Fibroblast of lung (primary cell): ENCODE measurements around the gene NTN1. TPM values are rescaled to one million over a fixed set of nuclear protein-coding genes. Genes with fewer than 3 reads are reported as not detected.
A peak's percentile ranks its signal among the peaks of the same experiment; 100 is the strongest.

ENCODE experiments used
- DNase-seq, 2 donors: peaks; one replicate each; pipeline versions ENCODE4 v3.0.0 to v3.0.0-alpha.2; 2010; ENCODE audit warnings: low read depth in 2 of 2
- H2AFZ ChIP-seq: 2 replicates; pipeline ENCODE4 v1.5.1; 2012; ENCODE audit warnings: low read length, control low read depth, inconsistent platforms
- H3K27ac ChIP-seq: 2 replicates; pipeline ENCODE4 v1.5.1; 2011; ENCODE audit warnings: low read length, control low read depth; ENCODE audit not compliant: insufficient read depth
- H3K27me3 ChIP-seq: 2 replicates; pipeline ENCODE4 v1.5.1; 2011; ENCODE audit warnings: mild to moderate bottlenecking, low read length; ENCODE audit not compliant: control insufficient read depth, insufficient read depth
- H3K36me3 ChIP-seq: 2 replicates; pipeline ENCODE4 v1.5.1; 2011; ENCODE audit warnings: low read length; ENCODE audit not compliant: control insufficient read depth, insufficient read depth
- H3K4me1 ChIP-seq: 2 replicates; pipeline ENCODE4 v1.5.1; 2011; ENCODE audit warnings: low read length; ENCODE audit not compliant: control insufficient read depth, insufficient read depth; ENCODE audit errors: extremely low read depth
- H3K4me2 ChIP-seq: 2 replicates; pipeline ENCODE4 v1.5.1; 2011; ENCODE audit warnings: low read length, control low read depth; ENCODE audit not compliant: insufficient read depth; ENCODE audit errors: extremely low read depth
- H3K4me3 ChIP-seq, 4 experiments: fragments of 200-600 bp in 1 of 4; sonication (generic) in 1 of 4; replicated peaks in 1 of 4; 2 replicates each; pipeline ENCODE4 v1.5.1; 2011 to 2016; ENCODE audit warnings: low read length in 4 of 4, low read depth in 3 of 4, mild to moderate bottlenecking in 3 of 4, control low read depth in 2 of 4, inconsistent platforms in 1 of 4, mixed read lengths in 1 of 4; ENCODE audit not compliant: insufficient read depth in 1 of 4; ENCODE audit errors: control extremely low read depth in 1 of 4
- H3K79me2 ChIP-seq: 2 replicates; pipeline ENCODE4 v1.5.1; 2012; ENCODE audit warnings: mild to moderate bottlenecking, low read length, inconsistent platforms; ENCODE audit not compliant: control insufficient read depth, insufficient read depth
- H3K9ac ChIP-seq: 2 replicates; pipeline ENCODE4 v1.5.1; 2011; ENCODE audit warnings: mild to moderate bottlenecking, low read length, control low read depth; ENCODE audit not compliant: insufficient read depth
- H3K9me3 ChIP-seq: 2 replicates; pipeline ENCODE4 v1.5.1; 2012; ENCODE audit warnings: low read depth, low read length; ENCODE audit not compliant: control insufficient read depth, insufficient read depth
- H4K20me1 ChIP-seq: 2 replicates; pipeline ENCODE4 v1.5.1; 2011; ENCODE audit warnings: low read length; ENCODE audit not compliant: control insufficient read depth, insufficient read depth; ENCODE audit errors: extremely low read depth
- CTCF ChIP-seq, 2 donors: IDR thresholded peaks in 1 of 2; conservative IDR thresholded peaks in 1 of 2; 1 replicate in 1 of 2; 2 replicates in 1 of 2; pipeline ENCODE4 v1.5.1; 2011 to 2012; ENCODE audit warnings: low read length in 2 of 2, control low read depth in 1 of 2, inconsistent platforms in 1 of 2, low read depth in 1 of 2, mild to moderate bottlenecking in 1 of 2
- EZH2 ChIP-seq: IDR thresholded peaks from 2 replicates; pipeline ENCODE4 v1.5.1; 2012; ENCODE audit warnings: low read length, control low read depth, mild to moderate bottlenecking; ENCODE audit errors: missing control alignments
- polyA plus RNA-seq, 2 donors: library from polyadenylated mRNA; depleted of rRNA in 1 of 2; stranded (reverse) in 1 of 2; unstranded in 1 of 2; fragments of >200 nt; gene quantifications; 2 replicates each; pipeline ENCODE4 v1.2.1, GENCODE V29; 2011 to 2012; ENCODE audit warnings: missing spikeins in 1 of 2
- total RNA-seq: library from RNA; depleted of rRNA; stranded (reverse); fragments of >200 nt; gene quantifications from 2 replicates; pipeline ENCODE4 v1.2.1, GENCODE V29; 2014

The NTN1 gene
- total and polyA plus RNA-seq, 2 donors (not counting 1 experiment from before 2014, with no cell fraction given), result 0.17 to 3.1 TPM

- H2AFZ ChIP-seq, result no peak overlapping the region
- H3K9me3 ChIP-seq, result no peaks in the 10 kb centered on the region
- H3K36me3 ChIP-seq, result no peaks in the 10 kb centered on the region
- H3K4me1 ChIP-seq, result no peaks in the 10 kb centered on the region
- H3K79me2 ChIP-seq, result no peaks in the 10 kb centered on the region
- TF ChIP-seq CTCF (conservative IDR thresholded peaks at IDR 0.05 in 1 of 2, IDR thresholded peaks at IDR 0.05 in 1 of 2; ENCODE audit: low read depth in 1 of 2, low read length in 2 of 2), result no peak
- no peak for TF ChIP-seq EZH2
- DNase-seq, result peak in 1 of 2 donors; percentile 54
- no peaks in the 10 kb centered on the region for H4K20me1 ChIP-seq
- H3K27me3 ChIP-seq, result no peaks in the 10 kb centered on the region
- H3K9ac ChIP-seq, result no peak overlapping the region
- no peak overlapping the region for H3K4me3 ChIP-seq
- H3K27ac ChIP-seq, result no peak overlapping the region
- no peak overlapping the region for H3K4me2 ChIP-seq
These were observed 52.8 kb downstream of the NTN1 start for GRCh38 chr17:9074131-9074530.

- Histone ChIP-seq H3K4me1 (no peaks in the 10 kb centered on the region), H4K20me1 (no peaks in the 10 kb centered on the region), H3K4me3 (no peak overlapping the region), H3K36me3 (no peaks in the 10 kb centered on the region), H3K9ac (no peak overlapping the region), H2AFZ (no peak overlapping the region), H3K27ac (no peak overlapping the region), H3K9me3 (no peaks in the 10 kb centered on the region), H3K79me2 (no peaks in the 10 kb centered on the region), H3K27me3 (no peaks in the 10 kb centered on the region), H3K4me2 (no peak overlapping the region)
- DNase-seq, result no peak
- TF ChIP-seq CTCF (conservative IDR thresholded peaks at IDR 0.05 in 1 of 2, IDR thresholded peaks at IDR 0.05 in 1 of 2; ENCODE audit: low read depth in 1 of 2, low read length in 2 of 2) (no peak), EZH2 (no peak)
These were observed 58.3 kb downstream of the NTN1 start for GRCh38 chr17:9079461-9080103.

GRCh38 chr17:9080296-9080914 is 59.1 kb downstream of the NTN1 start:
- Histone ChIP-seq H4K20me1 (no peaks in the 10 kb centered on the region), H2AFZ (no peak overlapping the region), H3K79me2 (no peaks in the 10 kb centered on the region), H3K4me1 (no peaks in the 10 kb centered on the region), H3K27ac (no peak overlapping the region), H3K36me3 (no peaks in the 10 kb centered on the region), H3K27me3 (no peaks in the 10 kb centered on the region), H3K9me3 (no peaks in the 10 kb centered on the region), H3K4me2 (no peak overlapping the region), H3K4me3 (no peak overlapping the region), H3K9ac (no peak overlapping the region)
- DNase-seq, result no peak
- TF ChIP-seq CTCF (conservative IDR thresholded peaks at IDR 0.05 in 1 of 2, IDR thresholded peaks at IDR 0.05 in 1 of 2; ENCODE audit: low read depth in 1 of 2, low read length in 2 of 2) (no peak), EZH2 (no peak)
